ENCODE results near the gene HPCAL1.

The HPCAL1 gene

DNA sequence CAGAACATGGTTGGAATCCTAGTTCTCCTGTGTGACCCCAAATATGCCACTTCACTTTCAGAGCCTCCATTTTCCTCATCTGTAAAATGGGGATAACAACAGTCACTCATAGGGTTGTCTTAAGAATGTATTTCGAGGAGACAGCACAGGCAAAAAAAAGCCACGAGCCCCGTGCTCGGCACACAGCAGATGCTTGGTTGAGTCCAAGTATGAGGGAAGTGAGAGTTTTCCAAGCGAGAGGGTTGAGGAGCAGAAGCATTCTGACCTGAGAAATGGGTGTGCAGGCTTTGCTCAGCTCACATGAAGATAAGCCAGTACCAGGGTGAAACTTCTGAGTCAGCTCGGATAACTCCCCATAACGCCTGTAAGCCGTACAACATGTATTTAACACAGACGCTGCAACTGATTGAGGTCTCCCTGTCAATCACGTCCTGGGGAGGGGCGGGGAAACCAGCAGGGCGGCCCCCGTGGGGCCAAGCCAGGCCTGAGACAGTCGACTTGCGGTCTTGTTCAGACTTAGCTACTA, 168.4 kb downstream of the HPCAL1 start:
- DNase-seq = no peak

DNA sequence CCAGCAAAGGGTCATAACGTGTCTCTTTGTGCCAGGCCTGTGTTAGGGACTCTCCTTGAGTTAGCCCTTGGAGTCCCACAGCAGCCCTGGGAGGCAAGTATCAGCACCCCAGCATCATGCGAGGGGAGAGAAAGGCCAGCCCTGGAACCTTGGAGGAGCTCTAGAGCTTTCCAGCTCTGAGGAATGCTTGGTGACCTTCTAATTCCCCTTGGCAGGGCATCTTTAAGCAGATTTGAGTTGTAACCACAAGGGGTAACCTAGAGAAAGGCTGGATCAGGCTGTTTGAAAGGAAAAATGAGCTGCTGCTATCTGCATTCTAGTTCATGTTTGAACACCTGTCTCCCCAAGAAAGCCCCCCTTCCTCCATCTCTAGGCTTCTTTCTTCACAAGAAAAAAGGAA, 169.3 kb downstream of the HPCAL1 start:
- no peak for DNase-seq

DNA sequence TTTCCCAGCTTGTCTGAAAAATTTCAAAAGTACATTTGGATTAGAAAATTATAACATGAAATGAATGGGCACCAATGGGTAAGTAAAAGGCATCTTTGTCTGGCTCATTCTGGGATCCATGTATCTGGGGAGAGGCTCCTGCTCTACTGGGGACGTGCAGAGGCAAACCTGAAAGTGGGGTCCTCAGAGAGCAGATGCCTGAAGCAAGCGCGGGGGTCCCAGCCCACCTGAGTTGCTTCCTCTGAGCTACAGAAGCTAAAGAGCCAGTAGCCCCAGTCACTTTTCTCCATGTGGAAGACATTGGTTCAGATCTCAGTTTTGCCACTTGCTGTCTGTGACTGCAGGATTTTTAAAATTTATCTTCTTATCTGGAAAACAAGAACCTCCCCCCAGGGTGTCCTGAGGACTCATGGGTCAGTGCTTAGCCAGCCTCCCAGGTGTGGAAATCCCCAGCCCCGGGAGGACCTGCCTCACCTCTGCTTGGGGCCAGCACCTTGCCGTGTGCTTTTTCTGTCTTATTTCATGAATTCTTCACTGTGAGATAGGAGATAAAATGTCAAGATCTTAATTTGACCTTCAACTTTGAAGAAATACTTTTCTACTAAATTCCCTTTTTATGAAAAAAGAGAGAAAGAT, 170.5 kb downstream of the HPCAL1 start:
- DNase-seq = no peak

DNA sequence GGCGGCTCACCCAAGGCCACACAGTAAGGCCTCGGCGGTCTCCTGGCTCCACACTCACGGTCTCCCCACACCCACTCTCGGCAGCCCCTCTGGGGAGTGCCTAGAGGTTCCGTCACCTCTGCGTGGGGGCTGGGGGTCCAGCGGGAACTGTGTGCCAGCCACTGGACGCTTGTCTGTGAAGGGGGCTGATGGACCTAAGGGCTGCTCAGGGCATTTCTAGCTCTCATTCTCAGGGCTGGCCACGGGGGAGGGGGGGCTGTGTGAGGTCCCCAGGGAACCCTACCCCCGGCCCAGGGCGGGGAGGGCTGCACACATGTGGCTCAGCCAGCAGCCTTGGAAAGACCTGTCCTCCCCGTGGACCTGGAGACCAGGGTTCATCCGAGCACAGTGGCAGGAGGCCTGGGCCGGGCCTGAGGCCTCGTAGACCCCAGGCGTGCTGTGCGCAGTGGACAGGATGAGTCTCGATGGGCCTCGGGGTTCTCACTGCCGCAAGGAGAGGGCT, 172.6 kb downstream of the HPCAL1 start:
- no peak for DNase-seq

DNA sequence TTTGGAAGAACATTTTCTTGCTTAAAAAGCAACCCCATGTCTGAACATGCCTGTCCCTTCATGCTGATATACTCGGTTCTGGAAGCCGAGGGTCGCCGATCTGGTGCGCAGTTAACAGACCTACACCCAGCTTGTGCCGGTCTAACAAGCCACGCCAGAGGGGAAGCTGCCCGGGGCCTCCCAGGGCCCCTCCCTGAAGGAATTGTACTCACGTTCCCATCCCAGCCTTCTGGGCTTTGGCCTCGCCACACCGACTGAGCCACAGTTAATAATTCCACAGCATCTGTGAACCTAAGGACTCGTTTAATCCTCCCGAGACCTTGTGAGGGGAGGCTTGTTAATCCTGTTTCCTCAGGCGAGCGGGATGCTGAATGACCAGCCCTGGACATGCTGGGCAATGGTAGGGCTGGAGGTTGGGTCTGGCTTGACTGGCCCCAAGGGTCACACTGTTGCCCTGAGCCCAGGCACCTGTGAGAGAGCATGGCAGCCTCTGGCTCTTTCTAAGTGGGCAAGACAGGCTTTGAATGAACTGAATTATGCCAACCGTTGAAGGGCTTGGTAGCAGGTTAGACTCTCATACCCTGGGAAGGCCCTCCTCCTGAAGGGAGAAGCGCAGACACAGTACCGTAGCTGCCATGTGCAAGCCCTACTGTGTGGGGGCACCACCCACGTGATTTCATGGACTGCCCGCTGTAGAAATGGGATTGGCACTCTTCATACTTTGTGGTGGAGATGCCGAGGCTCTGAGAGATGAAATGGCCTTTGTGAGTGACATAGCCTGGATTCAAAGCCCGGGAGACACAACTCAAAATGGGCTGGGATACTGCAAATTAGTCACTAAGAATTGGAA, 173.3 kb downstream of the HPCAL1 start:
- no peak for DNase-seq

DNA sequence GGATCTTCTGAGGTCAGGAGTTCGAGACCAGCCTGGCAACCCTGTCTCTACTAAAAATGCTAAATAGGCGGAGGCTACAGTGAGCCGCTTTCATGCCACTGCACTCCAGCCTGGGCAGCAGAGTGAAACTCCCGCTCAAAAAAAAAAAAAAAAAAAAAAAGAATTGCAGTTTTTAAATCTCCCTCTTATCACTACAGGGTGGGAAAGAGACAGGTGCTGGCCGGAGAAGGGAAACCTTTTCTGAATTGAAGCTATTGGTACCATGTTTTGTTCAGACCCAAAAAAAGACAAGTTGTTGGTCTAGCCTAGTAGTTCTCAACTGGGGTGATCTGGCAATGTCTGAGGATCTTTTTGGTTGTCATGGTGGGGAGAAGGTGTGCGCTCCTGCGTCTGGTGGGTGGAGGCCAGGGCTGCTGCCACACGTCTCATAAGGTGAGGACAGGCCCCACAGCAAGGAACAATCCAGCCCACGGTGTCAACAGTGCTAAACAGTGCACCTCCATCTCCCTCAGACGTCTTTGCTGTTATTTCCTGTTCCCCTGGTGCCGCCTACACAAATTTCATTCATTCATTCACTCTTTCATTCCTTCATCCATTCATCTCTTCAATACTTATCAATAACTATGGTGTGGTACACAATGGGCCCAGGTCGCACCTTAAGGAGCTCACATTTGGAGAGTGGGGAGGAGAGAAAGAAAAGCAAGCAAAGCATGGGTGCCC, 174.2 kb downstream of the HPCAL1 start:
- no peak for DNase-seq

All from suppressor macrophage treated with lipopolysaccharide for 1 hour (primary cell).